Measurements from ENCODE around the gene DOK7. TPM values are rescaled to one million over a fixed set of nuclear protein-coding genes. Genes with fewer than 3 reads are reported as not detected.

The DOK7 gene
- polyA plus RNA-seq, 1 experiment: not detected

GRCh38 chr4:3466691-3467600 lies 3.8 kb downstream of the DOK7 start:
- ChIA-PET CTCF (no interaction called here), POLR2A (no interaction called here)
- no peak for DNase-seq (ENCODE audit: low read depth, low spot score)
- Histone ChIP-seq H3K4me3 (ENCODE audit: low read depth, low read length) (no peak overlapping the region), H3K27me3 (ENCODE audit: control insufficient read depth, insufficient read depth, low read length) (peaks cover 43% of the 10 kb centered on the region), H3K27ac (ENCODE audit: low read depth, low read length) (no peak overlapping the region), H3K9me3 (ENCODE audit: control insufficient read depth, insufficient read depth, low read length) (peaks cover 14% of the 10 kb centered on the region)
- no peak for TF ChIP-seq CTCF (IDR thresholded peaks at IDR 0.05; ENCODE audit: low read depth, low read length)

- ChIA-PET CTCF (no interaction called here), POLR2A (no interaction called here)
- H3K27ac ChIP-seq (ENCODE audit: low read depth, low read length): no peak overlapping the region
- H3K27me3 ChIP-seq (ENCODE audit: control insufficient read depth, insufficient read depth, low read length): peaks cover 36% of the 10 kb centered on the region
- H3K9me3 ChIP-seq (ENCODE audit: control insufficient read depth, insufficient read depth, low read length): peaks cover 14% of the 10 kb centered on the region
- no peak for TF ChIP-seq CTCF (IDR thresholded peaks at IDR 0.05; ENCODE audit: low read depth, low read length)
- no peak overlapping the region for H3K4me3 ChIP-seq (ENCODE audit: low read depth, low read length)
- DNase-seq (ENCODE audit: low read depth, low spot score): no peak
These were observed 4.5 kb downstream of the DOK7 start for GRCh38 chr4:3467601-3468031.

- Histone ChIP-seq H3K27ac (ENCODE audit: low read depth, low read length) (no peak overlapping the region), H3K9me3 (ENCODE audit: control insufficient read depth, insufficient read depth, low read length) (peaks cover 14% of the 10 kb centered on the region), H3K4me3 (ENCODE audit: low read depth, low read length) (no peak overlapping the region), H3K27me3 (ENCODE audit: control insufficient read depth, insufficient read depth, low read length) (peaks cover 35% of the 10 kb centered on the region)
- TF ChIP-seq CTCF (IDR thresholded peaks at IDR 0.05; ENCODE audit: low read depth, low read length): no peak
- DNase-seq (ENCODE audit: low read depth, low spot score): no peak
- ChIA-PET POLR2A (no interaction called here), CTCF (no interaction called here)
These were observed 5.0 kb downstream of the DOK7 start for GRCh38 chr4:3468154-3468553.

DNA sequence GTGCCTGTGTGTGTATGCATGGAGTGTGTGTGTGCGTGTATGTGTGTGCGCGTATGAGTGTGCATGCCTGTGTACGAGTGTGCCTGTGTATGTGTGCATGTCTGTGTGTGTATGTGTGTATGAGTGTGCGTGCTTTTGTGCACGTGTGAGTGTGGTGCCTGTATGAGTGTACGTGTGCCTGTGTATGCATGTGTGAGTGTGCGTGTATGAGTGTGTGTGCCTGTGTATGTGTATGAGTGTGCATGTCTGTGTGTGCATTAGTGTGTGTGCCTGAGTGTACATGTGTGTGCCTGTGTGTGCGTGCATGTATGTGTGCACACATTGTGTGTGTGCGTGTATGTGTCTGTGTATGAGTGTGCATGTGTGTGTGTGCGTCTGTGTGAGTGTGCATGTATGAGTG lies 5.7 kb downstream of the DOK7 start:
- no peak for DNase-seq (ENCODE audit: low read depth, low spot score)
- no peak for TF ChIP-seq CTCF (IDR thresholded peaks at IDR 0.05; ENCODE audit: low read depth, low read length)
- Histone ChIP-seq H3K9me3 (ENCODE audit: control insufficient read depth, insufficient read depth, low read length) (peaks cover 14% of the 10 kb centered on the region), H3K27ac (ENCODE audit: low read depth, low read length) (no peak overlapping the region), H3K27me3 (ENCODE audit: control insufficient read depth, insufficient read depth, low read length) (peaks cover 31% of the 10 kb centered on the region), H3K4me3 (ENCODE audit: low read depth, low read length) (no peak overlapping the region)
- ChIA-PET POLR2A (no interaction called here), CTCF (interaction anchor here (1.0 kb wide), 1 partner anchor 12 kb away, joined by 5 read pairs; no protein-coding TSS in a partner anchor)
